OCI-LY3 (cell line): ENCODE data around the gene ZKSCAN5.
"Not testable (repeated sequence)": the region's sequence is repeated elsewhere in the genome, so short reads cannot be mapped to it uniquely, and the experiment has no call there.

Source experiments
- H2AFZ ChIP-seq: fragments of 200-600, 300-600 bp; shearing (Covaris generic); 2 replicates; pipeline ENCODE4 v1.6.0; 2014; ENCODE audit warnings: antibody characterized with exemption, low read depth, low read length
- H3K27ac ChIP-seq: fragments of 200-600, 300-600 bp; sonication (generic); 2 replicates; pipeline ENCODE4 v1.5.1; 2014; ENCODE audit warnings: mild to moderate bottlenecking, low read length, moderate library complexity, mixed read lengths
- H3K27me3 ChIP-seq: fragments of 200-600, 300-600 bp; sonication (generic); 2 replicates; pipeline ENCODE4 v1.6.1; 2014; ENCODE audit warnings: low read depth, low read length, mixed read lengths
- H3K36me3 ChIP-seq: fragments of 200-600, 300-600 bp; sonication (generic); replicated peaks from 2 replicates; pipeline ENCODE3; 2014; ENCODE audit warnings: low read depth, low read length, mixed read lengths
- H3K4me1 ChIP-seq: fragments of 300-600, 200-600 bp; sonication (generic); 2 replicates; pipeline ENCODE4 v1.6.1; 2014; ENCODE audit warnings: low read length, mixed read lengths
- H3K4me2 ChIP-seq: fragments of 200-600, 300-600 bp; sonication (generic); 2 replicates; pipeline ENCODE4 v1.6.1; 2014; ENCODE audit warnings: low read length, mixed read lengths
- H3K4me3 ChIP-seq: fragments of 300-600, 200-600 bp; sonication (generic); 2 replicates; pipeline ENCODE4 v1.5.1; 2014; ENCODE audit warnings: antibody characterized with exemption, mild to moderate bottlenecking, low read length, moderate library complexity
- H3K79me2 ChIP-seq: fragments of 300-600, 200-600 bp; shearing (Covaris generic); 2 replicates; pipeline ENCODE4 v1.6.1; 2014; ENCODE audit warnings: mild to moderate bottlenecking, low read length, mixed read lengths
- H3K9ac ChIP-seq: fragments of 300-600, 200-600 bp; shearing (Covaris generic); 2 replicates; pipeline ENCODE4 v1.6.0; 2014; ENCODE audit warnings: mild to moderate bottlenecking, low read length, moderate library complexity
- H3K9me3 ChIP-seq: fragments of 200-600, 300-600 bp; shearing (Covaris generic); 2 replicates; pipeline ENCODE4 v1.6.1; 2014; ENCODE audit warnings: low read length, mixed read lengths; ENCODE audit not compliant: insufficient read depth
- H4K20me1 ChIP-seq: fragments of 200-600, 300-600 bp; sonication (generic); 2 replicates; pipeline ENCODE4 v1.6.1; 2016; ENCODE audit warnings: low read length, mixed read lengths; ENCODE audit not compliant: insufficient read depth
- CTCF ChIP-seq: fragments of 200-600, 300-600 bp; sonication (generic); IDR thresholded peaks from 2 replicates; pipeline ENCODE4 v1.5.1; 2014; ENCODE audit warnings: antibody characterized with exemption, low read length, low read depth
- EZH2phosphoT487 ChIP-seq: fragments of 200-600 bp; shearing (Covaris generic); IDR thresholded peaks from 2 replicates; pipeline ENCODE4 v1.6.1; 2018; ENCODE audit warnings: antibody characterized with exemption, mixed run types, low read depth

ZKSCAN5 gene

GRCh38 chr7:99563650-99564049, 59.2 kb downstream of the ZKSCAN5 start:
- Histone ChIP-seq H3K36me3 (peaks cover 52% of the 10 kb centered on the region), H3K79me2 (peaks cover 43% of the 10 kb centered on the region), H3K4me1 (peaks cover 11% of the 10 kb centered on the region), H3K9me3 (no peaks in the 10 kb centered on the region), H3K27me3 (no peaks in the 10 kb centered on the region), H4K20me1 (no peaks in the 10 kb centered on the region), H3K4me3 (no peak overlapping the region), H2AFZ (no peak overlapping the region), H3K27ac (no peak overlapping the region), H3K4me2 (no peak overlapping the region), H3K9ac (no peak overlapping the region)
- TF ChIP-seq EZH2phosphoT487, result no peak
- no peak for TF ChIP-seq CTCF

GRCh38 chr7:99568770-99569169, 64.3 kb downstream of the ZKSCAN5 start:
- not testable (repeated sequence) for H4K20me1 ChIP-seq, H3K27ac ChIP-seq

GRCh38 chr7:99571768-99572167, 67.3 kb downstream of the ZKSCAN5 start:
- Histone ChIP-seq H3K9ac (no peak overlapping the region), H3K27me3 (no peaks in the 10 kb centered on the region), H3K79me2 (no peaks in the 10 kb centered on the region), H3K4me2 (no peak overlapping the region), H3K27ac (no peak overlapping the region), H3K4me1 (no peaks in the 10 kb centered on the region), H3K4me3 (no peak overlapping the region), H2AFZ (no peak overlapping the region), H3K36me3 (peaks cover 24% of the 10 kb centered on the region), H3K9me3 (no peaks in the 10 kb centered on the region), H4K20me1 (no peaks in the 10 kb centered on the region)
- no peak for TF ChIP-seq EZH2phosphoT487
- no peak for TF ChIP-seq CTCF

More at GRCh38 chr7:99568770-99569169, 64.3 kb downstream of the ZKSCAN5 start:
- H3K4me2 ChIP-seq, H3K9me3 ChIP-seq, H3K9ac ChIP-seq, H3K4me3 ChIP-seq, H3K79me2 ChIP-seq, H3K27me3 ChIP-seq, H2AFZ ChIP-seq, H3K4me1 ChIP-seq: not testable (repeated sequence)
- peaks cover 46% of the 10 kb centered on the region for H3K36me3 ChIP-seq

GRCh38 chr7:99573257-99573656, 68.8 kb downstream of the ZKSCAN5 start:
- no peak overlapping the region for H3K4me3 ChIP-seq
- TF ChIP-seq EZH2phosphoT487 (no peak), CTCF (no peak)
- H3K27ac ChIP-seq, result no peak overlapping the region
- H4K20me1 ChIP-seq, result no peaks in the 10 kb centered on the region
- no peak overlapping the region for H3K9ac ChIP-seq
- no peaks in the 10 kb centered on the region for H3K79me2 ChIP-seq
- no peak overlapping the region for H2AFZ ChIP-seq
- no peaks in the 10 kb centered on the region for H3K27me3 ChIP-seq
- no peaks in the 10 kb centered on the region for H3K9me3 ChIP-seq
- H3K36me3 ChIP-seq, result peaks cover 24% of the 10 kb centered on the region
- no peaks in the 10 kb centered on the region for H3K4me1 ChIP-seq
- no peak overlapping the region for H3K4me2 ChIP-seq

GRCh38 chr7:99576251-99576650, 71.8 kb downstream of the ZKSCAN5 start:
- no peak overlapping the region for H3K4me3 ChIP-seq
- H4K20me1 ChIP-seq, result no peaks in the 10 kb centered on the region
- no peaks in the 10 kb centered on the region for H3K79me2 ChIP-seq
- H3K27ac ChIP-seq, result no peak overlapping the region
- no peaks in the 10 kb centered on the region for H3K4me1 ChIP-seq
- H3K27me3 ChIP-seq, result no peaks in the 10 kb centered on the region
- no peak overlapping the region for H3K4me2 ChIP-seq
- H3K36me3 ChIP-seq, result peaks cover 13% of the 10 kb centered on the region
- no peak overlapping the region for H3K9ac ChIP-seq
- no peak for TF ChIP-seq EZH2phosphoT487
- no peaks in the 10 kb centered on the region for H3K9me3 ChIP-seq
- no peak overlapping the region for H2AFZ ChIP-seq
